Measurements from ENCODE around the gene PCDHA11. TPM values are rescaled to one million over a fixed set of nuclear protein-coding genes. Genes with fewer than 3 reads are reported as not detected.
"Not testable (repeated sequence)": the region's sequence is repeated elsewhere in the genome, so short reads cannot be mapped to it uniquely, and the experiment has no call there.

Gene PCDHA11
- total and polyA plus RNA-seq, 2 experiments from 2014 or later: 11.6 to 26.5 TPM

- not testable (repeated sequence) for H2AFZ ChIP-seq
Measured at GRCh38 chr5:140876541-140877261, 7.9 kb downstream of the PCDHA11 start.

GRCh38 chr5:140877262-140877581 lies 8.5 kb downstream of the PCDHA11 start:
- peaks cover 3% of the 10 kb centered on the region for H3K27me3 Mint-ChIP-seq (ENCODE audit: insufficient read depth, low read depth, poor library complexity)
- peaks cover 9% of the 10 kb centered on the region; the same call in 1 of the 2 replicates for H4K20me1 ChIP-seq (replicated peaks; ENCODE audit: insufficient read depth)
- peaks cover 15% of the 10 kb centered on the region; the same call in 1 of the 2 replicates for H3K4me1 ChIP-seq (ENCODE audit: insufficient read depth)
- H3K9me2 ChIP-seq (ENCODE audit: insufficient read depth): no peaks in the 10 kb centered on the region
- no peak overlapping the region for H3K27ac Mint-ChIP-seq
- no peaks in the 10 kb centered on the region; the same call in 1 of the 2 replicates for H3K36me3 ChIP-seq (ENCODE audit: insufficient read depth)
- H3K4me1 Mint-ChIP-seq: peaks cover 17% of the 10 kb centered on the region; the same call in 2 of the 3 replicates
- H3K9me3 Mint-ChIP-seq: no peaks in the 10 kb centered on the region
- H3K27me3 ChIP-seq (ENCODE audit: insufficient read depth): no peaks in the 10 kb centered on the region
- H3K27ac ChIP-seq (ENCODE audit: low read depth): no peak overlapping the region
- H3K4me3 Mint-ChIP-seq: no peak overlapping the region
- no peak overlapping the region for H3K4me3 ChIP-seq
- ATAC-seq: no peak
- H3K4me2 ChIP-seq: no peak overlapping the region
- peaks cover 13% of the 10 kb centered on the region for H3K36me3 Mint-ChIP-seq (ENCODE audit: low read depth)
- peaks cover 38% of the 10 kb centered on the region for H3K79me2 ChIP-seq (replicated peaks; ENCODE audit: insufficient read depth)
- no peak overlapping the region for H2AFZ ChIP-seq
- DNase-seq (ENCODE audit: low spot score): no peak
- H3F3A ChIP-seq (replicated peaks; ENCODE audit: low read depth): no peaks in the 10 kb centered on the region; the same call in 1 of the 2 replicates
- TF ChIP-seq STAT1 (IDR thresholded peaks at IDR 0.05; ENCODE audit: unreplicated experiment) (no peak), POLR2AphosphoS5 (IDR thresholded peaks at IDR 0.05; ENCODE audit: low read depth) (no peak), REST (IDR thresholded peaks at IDR 0.05; ENCODE audit: unreplicated experiment) (no peak), EZH2 (IDR thresholded peaks at IDR 0.05; ENCODE audit: low read depth, unreplicated experiment) (no peak), NANOG (IDR thresholded peaks at IDR 0.05; ENCODE audit: borderline replicate concordance) (no peak), CREB1 (CRISPR knock-in tag; IDR thresholded peaks at IDR 0.05; ENCODE audit: low read depth) (no peak), CTCF (conservative IDR thresholded peaks at IDR 0.05; ENCODE audit: low read depth in 2 of 2) (no peak)

More at GRCh38 chr5:140876541-140877261, 7.9 kb downstream of the PCDHA11 start:
- peak overlapping the region; percentile 97; the same call in 2 of the 3 replicates for H3K4me3 Mint-ChIP-seq
- DNase-seq (ENCODE audit: low spot score); H3K27ac ChIP-seq (ENCODE audit: low read depth); H3K9me3 Mint-ChIP-seq; ATAC-seq; H3K27me3 Mint-ChIP-seq (ENCODE audit: insufficient read depth, low read depth, poor library complexity); H4K20me1 ChIP-seq (replicated peaks; ENCODE audit: insufficient read depth); H3K27ac Mint-ChIP-seq; H3K9me2 ChIP-seq (ENCODE audit: insufficient read depth); H3K4me2 ChIP-seq; H3F3A ChIP-seq (replicated peaks; ENCODE audit: low read depth); H3K36me3 ChIP-seq (ENCODE audit: insufficient read depth); H3K27me3 ChIP-seq (ENCODE audit: insufficient read depth): not testable (repeated sequence)
- peak; percentile 65 for TF ChIP-seq REST (IDR thresholded peaks at IDR 0.05; ENCODE audit: unreplicated experiment)
- Histone ChIP-seq H3K4me3 (0 out of 2 replicates have a peak overlapping the region, but pooled peaks have one; percentile 66), H3K79me2 (replicated peaks; ENCODE audit: insufficient read depth) (peaks cover 43% of the 10 kb centered on the region), H3K4me1 (ENCODE audit: insufficient read depth) (peaks cover 15% of the 10 kb centered on the region; the same call in 1 of the 2 replicates)
- H3K36me3 Mint-ChIP-seq (ENCODE audit: low read depth): peaks cover 18% of the 10 kb centered on the region
- peaks cover 17% of the 10 kb centered on the region; the same call in 2 of the 3 replicates for H3K4me1 Mint-ChIP-seq

All from GM23338 (cell line).